Astrocyte (in vitro differentiated cells and primary cell): ENCODE results near the gene ENKUR. TPM values are rescaled to one million over a fixed set of nuclear protein-coding genes. Genes with fewer than 3 reads are reported as not detected.

Experiments used
- DNase-seq: peaks from one replicate; pipeline ENCODE4 v3.0.0-alpha.2; 2010; ENCODE audit warnings: low read depth
- FAIRE-seq: peaks from 2 replicates; lab custom pipeline; 2011; peaks lifted over from hg19 to GRCh38; lab: Jason Lieb, UNC
- H2AFZ ChIP-seq: 2 replicates; pipeline ENCODE4 v1.6.0; 2012; ENCODE audit warnings: low read depth, low read length, inconsistent platforms
- H3K27ac ChIP-seq: 2 replicates; pipeline ENCODE4 v1.5.1; 2011; ENCODE audit warnings: low read depth, low read length, inconsistent platforms
- H3K27me3 ChIP-seq: 2 replicates; pipeline ENCODE4 v1.6.0; 2011; ENCODE audit warnings: low read length, inconsistent platforms; ENCODE audit not compliant: insufficient read depth
- H3K36me3 ChIP-seq: 2 replicates; pipeline ENCODE4 v1.5.1; 2011; ENCODE audit warnings: low read length, inconsistent platforms; ENCODE audit not compliant: insufficient read depth
- H3K4me1 ChIP-seq: 2 replicates; pipeline ENCODE4 v1.5.1; 2011; ENCODE audit warnings: low read length, inconsistent platforms; ENCODE audit not compliant: insufficient read depth
- H3K4me2 ChIP-seq: 2 replicates; pipeline ENCODE4 v1.6.0; 2012; ENCODE audit warnings: low read length, inconsistent platforms
- H3K4me3 ChIP-seq: 2 replicates; pipeline ENCODE4 v1.5.1; 2011; ENCODE audit warnings: low read depth, mild to moderate bottlenecking, low read length, inconsistent platforms; ENCODE audit not compliant: insufficient read depth
- H3K79me2 ChIP-seq: 2 replicates; pipeline ENCODE4 v1.6.0; 2012; ENCODE audit warnings: mild to moderate bottlenecking, low read length, inconsistent platforms; ENCODE audit not compliant: insufficient read depth
- H3K9ac ChIP-seq: 2 replicates; pipeline ENCODE4 v1.6.0; 2012; ENCODE audit warnings: mild to moderate bottlenecking, low read length, inconsistent platforms
- H3K9me3 ChIP-seq: 2 replicates; pipeline ENCODE4 v1.5.1; 2012; ENCODE audit warnings: low read depth, mild to moderate bottlenecking, low read length, inconsistent platforms; ENCODE audit not compliant: insufficient read depth
- H4K20me1 ChIP-seq: 2 replicates; pipeline ENCODE4 v1.6.0; 2012; ENCODE audit warnings: low read length, inconsistent platforms; ENCODE audit not compliant: insufficient read depth
- H3K27ac Mint-ChIP-seq: one replicate; pipeline ENCODE4 v1.8.0; 2021; ENCODE audit warnings: mild to moderate bottlenecking, mixed read lengths; ENCODE audit not compliant: unreplicated experiment
- H3K27me3 Mint-ChIP-seq: one replicate; pipeline ENCODE4 v1.8.0; 2021; ENCODE audit warnings: low read depth, mixed read lengths; ENCODE audit not compliant: unreplicated experiment
- H3K36me3 Mint-ChIP-seq: one replicate; pipeline ENCODE4 v1.8.0; 2021; ENCODE audit warnings: low read depth, mixed read lengths; ENCODE audit not compliant: unreplicated experiment
- H3K4me1 Mint-ChIP-seq: one replicate; pipeline ENCODE4 v1.8.0; 2021; ENCODE audit warnings: low read depth, mixed read lengths; ENCODE audit not compliant: unreplicated experiment
- H3K4me3 Mint-ChIP-seq: one replicate; pipeline ENCODE4 v1.8.0; 2021; ENCODE audit warnings: mild to moderate bottlenecking, moderate library complexity, mixed read lengths; ENCODE audit not compliant: unreplicated experiment
- H3K9me3 Mint-ChIP-seq: one replicate; pipeline ENCODE4 v1.8.0; 2021; ENCODE audit warnings: mild to moderate bottlenecking, mixed read lengths; ENCODE audit not compliant: unreplicated experiment
- EZH2 ChIP-seq: IDR thresholded peaks from 2 replicates; pipeline ENCODE4 v1.6.1; 2012; ENCODE audit warnings: mild to moderate bottlenecking, low read length, inconsistent platforms; ENCODE audit not compliant: insufficient read depth
- total RNA-seq: library from RNA; stranded (reverse); gene quantifications from 2 replicates; pipeline ENCODE4 v1.2.1, GENCODE V29; 2021
- TF ChIP-seq, protein P1 (sequence below): IDR thresholded peaks from 2 replicates; pipeline ENCODE4 v1.5.1; 2011; ENCODE audit warnings: low read depth, mild to moderate bottlenecking, inconsistent platforms, low read length, moderate library complexity; ENCODE audit not compliant: insufficient read depth

The ENKUR gene
- total RNA-seq, 1 donor from 2014 or later = 0.34 TPM

DNA sequence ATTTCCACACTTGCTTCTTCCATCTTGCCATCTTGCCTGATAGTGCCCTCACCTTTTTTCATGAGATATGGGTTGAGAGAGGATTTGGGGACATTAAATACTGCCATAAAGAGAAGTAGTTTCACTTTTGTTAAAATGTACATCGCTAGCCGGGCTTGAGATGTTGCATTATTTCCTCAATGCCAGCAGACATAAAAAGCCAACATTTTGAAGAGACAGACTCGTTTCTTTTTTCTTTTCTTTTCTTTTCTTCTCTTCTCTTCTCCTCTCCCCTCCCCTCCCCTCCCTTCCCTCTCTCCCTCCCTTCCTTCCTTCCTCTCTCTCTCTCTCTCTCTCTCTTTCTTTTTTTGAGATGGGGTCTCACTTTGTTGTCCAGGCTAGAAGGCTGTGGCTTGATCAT lies 17.9 kb downstream of the ENKUR start:
- Histone ChIP-seq H3K4me1 (no peaks in the 10 kb centered on the region), H4K20me1 (no peaks in the 10 kb centered on the region), H3K27me3 (no peaks in the 10 kb centered on the region), H3K27ac (no peak overlapping the region), H3K9ac (no peak overlapping the region), H3K4me2 (no peak overlapping the region), H3K79me2 (no peaks in the 10 kb centered on the region), H3K36me3 (no peaks in the 10 kb centered on the region), H3K4me3 (no peak overlapping the region), H2AFZ (no peak overlapping the region), H3K9me3 (no peaks in the 10 kb centered on the region)
- Mint-ChIP-seq H3K36me3 (no peaks in the 10 kb centered on the region), H3K27ac (no peak overlapping the region), H3K27me3 (no peaks in the 10 kb centered on the region), H3K9me3 (no peaks in the 10 kb centered on the region), H3K4me1 (no peaks in the 10 kb centered on the region), H3K4me3 (no peak overlapping the region)
- TF ChIP-seq EZH2 = no peak
- TF ChIP-seq, protein P1, sequence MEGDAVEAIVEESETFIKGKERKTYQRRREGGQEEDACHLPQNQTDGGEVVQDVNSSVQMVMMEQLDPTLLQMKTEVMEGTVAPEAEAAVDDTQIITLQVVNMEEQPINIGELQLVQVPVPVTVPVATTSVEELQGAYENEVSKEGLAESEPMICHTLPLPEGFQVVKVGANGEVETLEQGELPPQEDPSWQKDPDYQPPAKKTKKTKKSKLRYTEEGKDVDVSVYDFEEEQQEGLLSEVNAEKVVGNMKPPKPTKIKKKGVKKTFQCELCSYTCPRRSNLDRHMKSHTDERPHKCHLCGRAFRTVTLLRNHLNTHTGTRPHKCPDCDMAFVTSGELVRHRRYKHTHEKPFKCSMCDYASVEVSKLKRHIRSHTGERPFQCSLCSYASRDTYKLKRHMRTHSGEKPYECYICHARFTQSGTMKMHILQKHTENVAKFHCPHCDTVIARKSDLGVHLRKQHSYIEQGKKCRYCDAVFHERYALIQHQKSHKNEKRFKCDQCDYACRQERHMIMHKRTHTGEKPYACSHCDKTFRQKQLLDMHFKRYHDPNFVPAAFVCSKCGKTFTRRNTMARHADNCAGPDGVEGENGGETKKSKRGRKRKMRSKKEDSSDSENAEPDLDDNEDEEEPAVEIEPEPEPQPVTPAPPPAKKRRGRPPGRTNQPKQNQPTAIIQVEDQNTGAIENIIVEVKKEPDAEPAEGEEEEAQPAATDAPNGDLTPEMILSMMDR = no peak
- DNase-seq (no peak), FAIRE-seq (no peak)

DNA sequence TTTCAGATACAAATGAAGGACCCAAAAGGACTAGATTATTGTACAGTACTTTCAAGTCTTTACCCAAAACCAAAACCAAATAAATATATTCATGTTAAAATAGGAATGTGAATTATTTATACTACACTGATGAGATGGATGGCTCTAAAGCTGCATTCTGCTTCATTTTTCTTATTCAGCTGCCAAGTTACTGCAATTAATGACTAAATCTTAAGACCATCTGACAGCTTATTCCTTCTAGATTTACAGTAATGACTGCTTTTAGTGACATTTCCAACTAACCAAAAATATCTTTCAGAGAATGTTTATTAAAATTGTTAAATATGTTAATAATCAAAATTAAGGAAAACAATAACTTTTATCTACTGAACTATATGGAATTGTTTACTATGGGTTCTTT lies 20.9 kb downstream of the ENKUR start:
- Histone ChIP-seq H3K79me2 (no peaks in the 10 kb centered on the region), H3K9me3 (no peaks in the 10 kb centered on the region), H2AFZ (no peak overlapping the region), H3K4me3 (no peak overlapping the region), H4K20me1 (no peaks in the 10 kb centered on the region), H3K4me1 (no peaks in the 10 kb centered on the region), H3K4me2 (no peak overlapping the region), H3K9ac (no peak overlapping the region), H3K36me3 (no peaks in the 10 kb centered on the region), H3K27ac (no peak overlapping the region), H3K27me3 (no peaks in the 10 kb centered on the region)
- Mint-ChIP-seq H3K36me3 (no peaks in the 10 kb centered on the region), H3K4me3 (no peak overlapping the region), H3K4me1 (no peaks in the 10 kb centered on the region), H3K9me3 (no peaks in the 10 kb centered on the region), H3K27ac (no peak overlapping the region), H3K27me3 (peaks cover 4% of the 10 kb centered on the region)
- FAIRE-seq = no peak
- DNase-seq = no peak
- TF ChIP-seq, protein P1 = no peak
- no peak for TF ChIP-seq EZH2

DNA sequence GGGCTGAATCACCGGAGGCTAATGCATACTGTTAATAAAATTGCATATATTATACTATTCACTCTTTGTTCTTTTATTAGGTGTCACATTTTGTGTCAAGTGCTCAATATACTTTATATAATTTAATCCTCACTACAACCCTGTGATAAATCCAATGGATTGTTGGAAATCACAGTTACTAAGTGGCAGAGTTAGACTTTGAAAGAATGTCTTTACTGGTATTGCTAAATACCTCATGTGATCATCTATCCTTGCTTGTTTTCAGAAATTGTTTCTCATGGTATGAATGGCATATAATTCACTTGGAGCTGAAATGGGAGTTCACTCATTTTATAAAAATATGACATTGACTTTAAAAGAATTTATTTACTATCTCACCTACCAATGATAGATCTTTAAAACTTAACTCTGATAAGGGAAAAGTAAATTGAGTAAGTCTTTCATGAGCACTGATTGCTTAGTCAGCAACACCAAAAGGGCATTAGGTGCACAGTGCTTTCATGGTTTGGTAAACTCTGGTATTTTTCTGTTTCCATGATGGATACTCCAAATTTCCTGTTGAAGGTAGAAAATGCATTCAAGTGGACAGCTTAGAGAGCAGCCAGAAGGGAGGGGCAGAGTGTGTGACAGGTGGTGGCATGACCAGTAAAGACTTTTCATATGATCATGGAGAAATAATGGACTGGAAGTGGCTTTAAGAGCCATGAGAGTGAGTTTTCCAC lies 22.6 kb downstream of the ENKUR start:
- no peak for FAIRE-seq
- no peak overlapping the region for H2AFZ ChIP-seq
- H3K4me3 ChIP-seq = no peak overlapping the region
- no peak overlapping the region for H3K4me2 ChIP-seq
- H3K9me3 ChIP-seq = no peaks in the 10 kb centered on the region
- no peaks in the 10 kb centered on the region for H3K36me3 Mint-ChIP-seq
- peaks cover 4% of the 10 kb centered on the region for H3K27me3 Mint-ChIP-seq
- no peaks in the 10 kb centered on the region for H3K27me3 ChIP-seq
- H3K9me3 Mint-ChIP-seq = no peaks in the 10 kb centered on the region
- TF ChIP-seq, protein P1 = no peak
- TF ChIP-seq EZH2 = no peak
- no peak overlapping the region for H3K9ac ChIP-seq
- H3K4me1 Mint-ChIP-seq = peaks cover 2% of the 10 kb centered on the region
- H4K20me1 ChIP-seq = no peaks in the 10 kb centered on the region
- H3K4me1 ChIP-seq = no peaks in the 10 kb centered on the region
- no peak overlapping the region for H3K27ac Mint-ChIP-seq
- H3K79me2 ChIP-seq = no peaks in the 10 kb centered on the region
- no peaks in the 10 kb centered on the region for H3K36me3 ChIP-seq
- H3K4me3 Mint-ChIP-seq = no peak overlapping the region
- no peak for DNase-seq
- H3K27ac ChIP-seq = no peak overlapping the region
